Progenitor cell of endocrine pancreas (in vitro differentiated cells): ENCODE results near the gene ZNF638. TPM values are rescaled to one million over a fixed set of nuclear protein-coding genes. Genes with fewer than 3 reads are reported as not detected.
"Not testable (repeated sequence)": the region's sequence is repeated elsewhere in the genome, so short reads cannot be mapped to it uniquely, and the experiment has no call there.

Source experiments
- DNase-seq: peaks from one replicate; pipeline ENCODE4 v3.0.0; 2021; ENCODE audit warnings: low spot score; ENCODE audit not compliant: unreplicated experiment
- H3K27ac Mint-ChIP-seq: 2 replicates; pipeline ENCODE4 v1.8.0; 2021; ENCODE audit warnings: mild to moderate bottlenecking, moderate library complexity, mixed read lengths
- H3K27me3 Mint-ChIP-seq: 2 replicates; pipeline ENCODE4 v1.8.0; 2021; ENCODE audit warnings: mixed read lengths
- H3K36me3 Mint-ChIP-seq: 2 replicates; pipeline ENCODE4 v1.8.0; 2022; ENCODE audit warnings: mixed read lengths; ENCODE audit not compliant: insufficient read depth
- H3K4me1 Mint-ChIP-seq: 2 replicates; pipeline ENCODE4 v1.8.0; 2021; ENCODE audit warnings: low read depth, mixed read lengths
- H3K4me3 Mint-ChIP-seq: 2 replicates; pipeline ENCODE4 v1.8.0; 2021; ENCODE audit warnings: low read depth, mild to moderate bottlenecking, moderate library complexity, mixed read lengths
- H3K9me3 Mint-ChIP-seq: 2 replicates; pipeline ENCODE4 v1.8.0; 2021; ENCODE audit warnings: low read depth, mixed read lengths
- CTCF ChIP-seq: fragments of 200-600 bp; sonication (generic); IDR thresholded peaks from one replicate; pipeline ENCODE4 v1.5.0; 2021; ENCODE audit warnings: antibody characterized with exemption, mild to moderate bottlenecking; ENCODE audit not compliant: unreplicated experiment
- total RNA-seq: library from RNA; stranded (reverse); gene quantifications from 2 replicates; pipeline ENCODE4 v1.2.1, GENCODE V29; 2021

ZNF638 gene
- total RNA-seq, 1 donor from 2014 or later = 216 TPM

GRCh38 chr2:71423817-71424420 lies 92.3 kb downstream of the ZNF638 start:
- no peak overlapping the region for H3K4me3 Mint-ChIP-seq
- H3K4me1 Mint-ChIP-seq = peaks cover 24% of the 10 kb centered on the region
- no peaks in the 10 kb centered on the region for H3K9me3 Mint-ChIP-seq
- no peak for DNase-seq
- TF ChIP-seq CTCF = no peak
- H3K27ac Mint-ChIP-seq = peak overlapping the region; percentile 43
- H3K36me3 Mint-ChIP-seq = peaks cover 37% of the 10 kb centered on the region
- H3K27me3 Mint-ChIP-seq = no peaks in the 10 kb centered on the region

- H3K27me3 Mint-ChIP-seq = no peaks in the 10 kb centered on the region
- TF ChIP-seq CTCF = no peak
- no peak for DNase-seq
- peaks cover 48% of the 10 kb centered on the region for H3K36me3 Mint-ChIP-seq
- H3K9me3 Mint-ChIP-seq = no peaks in the 10 kb centered on the region
- no peak overlapping the region for H3K27ac Mint-ChIP-seq
- no peak overlapping the region for H3K4me3 Mint-ChIP-seq
- peaks cover 15% of the 10 kb centered on the region for H3K4me1 Mint-ChIP-seq
These were observed 95.1 kb downstream of the ZNF638 start for GRCh38 chr2:71426721-71427120.

GRCh38 chr2:71428472-71429383 lies 97.1 kb downstream of the ZNF638 start:
- peaks cover 54% of the 10 kb centered on the region for H3K36me3 Mint-ChIP-seq

GRCh38 chr2:71445142-71445541 lies 113.6 kb downstream of the ZNF638 start:
- H3K9me3 Mint-ChIP-seq, H3K27ac Mint-ChIP-seq, H3K4me1 Mint-ChIP-seq, DNase-seq, H3K4me3 Mint-ChIP-seq, H3K27me3 Mint-ChIP-seq: not testable (repeated sequence)
- peaks cover 20% of the 10 kb centered on the region for H3K36me3 Mint-ChIP-seq

More at GRCh38 chr2:71428472-71429383, 97.1 kb downstream of the ZNF638 start:
- Mint-ChIP-seq H3K27me3 (no peaks in the 10 kb centered on the region), H3K4me1 (peaks cover 11% of the 10 kb centered on the region), H3K4me3 (no peak overlapping the region), H3K9me3 (no peaks in the 10 kb centered on the region), H3K27ac (no peak overlapping the region)
- no peak for DNase-seq
- TF ChIP-seq CTCF = no peak

GRCh38 chr2:71446505-71446904 lies 114.9 kb downstream of the ZNF638 start:
- H3K4me1 Mint-ChIP-seq = peaks cover 3% of the 10 kb centered on the region
- no peak for TF ChIP-seq CTCF
- peaks cover 12% of the 10 kb centered on the region for H3K36me3 Mint-ChIP-seq
- H3K9me3 Mint-ChIP-seq = no peaks in the 10 kb centered on the region
- peaks cover 8% of the 10 kb centered on the region for H3K27me3 Mint-ChIP-seq
- no peak overlapping the region for H3K4me3 Mint-ChIP-seq
- no peak overlapping the region for H3K27ac Mint-ChIP-seq
- DNase-seq = no peak
